K562 (cell line): Measurements from ENCODE around the gene PSMC3IP. TPM values are rescaled to one million over a fixed set of nuclear protein-coding genes. Genes with fewer than 3 reads are reported as not detected.

Experiments
- E2F8 ChIP-seq: fragments of 450-650 bp; IDR thresholded peaks from 2 replicates; pipeline ENCODE4 v1.7.1; 2018; ENCODE audit warnings: mild to moderate bottlenecking, low read depth; ENCODE audit not compliant: partially characterized antibody
- EP400 ChIP-seq: fragments of 450-650 bp; IDR thresholded peaks from 2 replicates; pipeline ENCODE4 v1.6.1; 2017; ENCODE audit warnings: antibody characterized with exemption, mild to moderate bottlenecking, moderate library complexity
- FOSL1 ChIP-seq: fragments of 200-800 bp; sonication (Bioruptor generic); conservative IDR thresholded peaks from 2 replicates; pipeline ENCODE4 v1.6.1; 2016; ENCODE audit warnings: missing genetic modification characterization, missing compliant biosample characterization
- GABPA ChIP-seq: fragments of 200-800 bp; sonication (Bioruptor generic); conservative IDR thresholded peaks from 2 replicates; pipeline ENCODE4 v1.6.1; 2016; ENCODE audit warnings: low read depth, missing genetic modification characterization, missing compliant biosample characterization
- HDAC2 ChIP-seq: fragments of 450-650 bp; IDR thresholded peaks from 2 replicates; pipeline ENCODE4 v1.6.1; 2016; ENCODE audit warnings: mild to moderate bottlenecking
- HMG20B ChIP-seq: fragments of 250-450 bp; sonication (Bioruptor Pico); IDR thresholded peaks from 2 replicates; pipeline ENCODE4 v1.5.0; 2021; ENCODE audit warnings: mild to moderate bottlenecking
- HNRNPUL1 ChIP-seq: fragments of 200-400 bp; formaldehyde crosslinking; IDR thresholded peaks from 2 replicates; pipeline ENCODE4 v1.6.1; 2017; ENCODE audit warnings: low read length
- MYNN ChIP-seq, 2 experiments: sonication (generic); formaldehyde crosslinking in 1 of 2; IDR thresholded peaks; 2 replicates each; pipeline versions ENCODE4 v1.5.0 to v1.6.1; 2016 to 2020; ENCODE audit warnings: antibody characterized with exemption in 1 of 2, missing genetic modification reagents in 1 of 2
- NCOA2 ChIP-seq, 2 experiments: fragments of 450-650 bp; IDR thresholded peaks; 2 replicates each; pipeline ENCODE4 v1.6.1; 2018; ENCODE audit warnings: mild to moderate bottlenecking in 2 of 2, moderate library complexity in 1 of 2; ENCODE audit not compliant: partially characterized antibody in 2 of 2
- PHTF2 ChIP-seq: fragments of 250-450 bp; sonication (Bioruptor Pico); IDR thresholded peaks from 2 replicates; pipeline ENCODE4 v1.5.0; 2021; ENCODE audit warnings: mild to moderate bottlenecking
- PTBP1 ChIP-seq: fragments of 200-400 bp; formaldehyde crosslinking; IDR thresholded peaks from 2 replicates; pipeline ENCODE4 v1.6.1; 2017; ENCODE audit warnings: low read depth, low read length
- RB1 ChIP-seq: fragments of 450-650 bp; IDR thresholded peaks from 2 replicates; pipeline ENCODE4 v1.6.1; 2017; ENCODE audit warnings: low read depth, mild to moderate bottlenecking
- RBFOX2 ChIP-seq: fragments of 200-400 bp; formaldehyde crosslinking; IDR thresholded peaks from 2 replicates; pipeline ENCODE4 v1.6.1; 2017; ENCODE audit warnings: low read depth, mild to moderate bottlenecking, low read length, moderate library complexity
- SIN3A ChIP-seq, 2 experiments: fragments of 150-350 bp in 1 of 2; IDR thresholded peaks; 2 replicates each; pipeline ENCODE4 v1.6.1; 2011 to 2016; ENCODE audit warnings: borderline replicate concordance in 2 of 2, low read depth in 2 of 2, low read length in 2 of 2, mild to moderate bottlenecking in 2 of 2, moderate library complexity in 2 of 2; ENCODE audit not compliant: control insufficient read depth in 1 of 2
- TAF9B ChIP-seq: fragments of 450-650 bp; IDR thresholded peaks from 2 replicates; pipeline ENCODE4 v1.6.1; 2018; ENCODE audit warnings: mild to moderate bottlenecking; ENCODE audit not compliant: partially characterized antibody
- THRAP3 ChIP-seq: fragments of 450-650 bp; IDR thresholded peaks from 2 replicates; pipeline ENCODE4 v1.6.1; 2016; ENCODE audit warnings: mild to moderate bottlenecking, inconsistent platforms, borderline replicate concordance
- ZNF518B ChIP-seq: fragments of 250-450 bp; sonication (Bioruptor Pico); IDR thresholded peaks from 2 replicates; pipeline ENCODE4 v1.5.0; 2021; ENCODE audit warnings: mild to moderate bottlenecking, moderate library complexity
- ZNF696 ChIP-seq: fragments of 250-450 bp; sonication (Bioruptor Pico); conservative IDR thresholded peaks from 2 replicates; pipeline ENCODE4 v1.4.0; 2020; ENCODE audit warnings: mild to moderate bottlenecking, moderate library complexity
- polyA plus RNA-seq, 8 experiments: library from polyadenylated mRNA; depleted of rRNA in 4 of 8; stranded (reverse) in 5 of 8; unstranded in 3 of 8; fragments of >200 nt; fragmentation: Nextera tagmentation in 2 of 8; fragmentation: Illumina TruSeq in 1 of 8; extraction: Ambion mirVana in 2 of 8; extraction: Trizol in 1 of 8; gene quantifications; 2 replicates each; pipeline versions ENCODE4 v1.2.1 to v1.2.3, GENCODE V29; 2011 to 2014; ENCODE audit warnings: inconsistent platforms in 1 of 8, missing spikeins in 1 of 8
- total RNA-seq, 7 experiments: library from RNA; depleted of rRNA in 6 of 7; stranded (reverse); fragments of >200 nt in 6 of 7; fragmentation: Illumina TruSeq in 2 of 7; extraction: Trizol in 2 of 7; gene quantifications; 2 replicates each; pipeline versions ENCODE4 v1.2.1 to v1.2.3, GENCODE V29; 2011 to 2021; ENCODE audit warnings: low replicate concordance in 1 of 7
- TF ChIP-seq, protein P1 (sequence below): fragments of 450-650 bp; IDR thresholded peaks from 2 replicates; pipeline ENCODE4 v1.6.1; 2014; ENCODE audit warnings: low read depth, mild to moderate bottlenecking, moderate library complexity, borderline replicate concordance

PSMC3IP gene
- total and polyA plus RNA-seq, 9 of the 15 experiments (the other 6 are each of a cell fraction or from before 2014, with no cell fraction given), result 13.8 to 65.6 (median 32.8) TPM

GRCh38 chr17:42536372-42537155 is 41.0 kb downstream of the PSMC3IP start (continued):
- TF ChIP-seq E2F8 (no peak), NCOA2 (IDR thresholded peaks at IDR 0.05; ENCODE audit: partially characterized antibody in 2 of 2) (no peak), HMG20B (CRISPR knock-in tag) (no peak), SIN3A (IDR thresholded peaks at IDR 0.05; ENCODE audit: borderline replicate concordance in 2 of 2, control insufficient read depth in 1 of 2, low read depth in 2 of 2, low read length in 2 of 2) (peak; percentile 73 to 89; a peak in 2 of 4 replicates), GABPA (tag) (peak; percentile 75), HNRNPUL1 (no peak), MYNN (IDR thresholded peaks at IDR 0.05) (peak; percentile 48; the same call in 1 of the 2 replicates), MYNN (CRISPR knock-in tag; IDR thresholded peaks at IDR 0.05) (no peak), TAF9B (no peak), ZNF696 (CRISPR knock-in tag) (no peak), FOSL1 (tag) (peak; percentile 35; the same call in 1 of the 2 replicates), RB1 (no peak; the same call in 1 of the 2 replicates), ZNF518B (CRISPR knock-in tag) (no peak), THRAP3 (no peak), EP400 (no peak), PHTF2 (CRISPR knock-in tag) (no peak), RBFOX2 (peak; percentile 78), HDAC2 (peak; percentile 17; the same call in 1 of the 2 replicates), PTBP1 (0 out of 2 replicates have a peak, but pooled peaks have one; percentile 15)
- TF ChIP-seq, protein P1, sequence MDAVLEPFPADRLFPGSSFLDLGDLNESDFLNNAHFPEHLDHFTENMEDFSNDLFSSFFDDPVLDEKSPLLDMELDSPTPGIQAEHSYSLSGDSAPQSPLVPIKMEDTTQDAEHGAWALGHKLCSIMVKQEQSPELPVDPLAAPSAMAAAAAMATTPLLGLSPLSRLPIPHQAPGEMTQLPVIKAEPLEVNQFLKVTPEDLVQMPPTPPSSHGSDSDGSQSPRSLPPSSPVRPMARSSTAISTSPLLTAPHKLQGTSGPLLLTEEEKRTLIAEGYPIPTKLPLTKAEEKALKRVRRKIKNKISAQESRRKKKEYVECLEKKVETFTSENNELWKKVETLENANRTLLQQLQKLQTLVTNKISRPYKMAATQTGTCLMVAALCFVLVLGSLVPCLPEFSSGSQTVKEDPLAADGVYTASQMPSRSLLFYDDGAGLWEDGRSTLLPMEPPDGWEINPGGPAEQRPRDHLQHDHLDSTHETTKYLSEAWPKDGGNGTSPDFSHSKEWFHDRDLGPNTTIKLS, result peak; percentile 94
